ENCODE measurements around the gene FAM135A. TPM values are rescaled to one million over a fixed set of nuclear protein-coding genes. Genes with fewer than 3 reads are reported as not detected.
"Not testable (repeated sequence)": the region's sequence is repeated elsewhere in the genome, so short reads cannot be mapped to it uniquely, and the experiment has no call there.

The FAM135A gene
- total and polyA plus RNA-seq, 2 of the 8 experiments (the other 6 are each of a cell fraction or from before 2014, with no cell fraction given): 17.4 to 35.7 TPM

- CTCF ChIA-PET (ENCODE audit: partially characterized antibody); H2BK20ac ChIP-seq (ENCODE audit: low read length); H4K91ac ChIP-seq (replicated peaks; ENCODE audit: insufficient read length, low read length); H3K23me2 ChIP-seq (ENCODE audit: low read depth, low read length); H2AK5ac ChIP-seq (ENCODE audit: low read depth, low read length); H3K4me3 ChIP-seq (ENCODE audit: extremely low read depth in 1 of 4, insufficient read depth in 2 of 4, low read depth in 3 of 4, low read length in 4 of 4); FAIRE-seq; H2AFZ ChIP-seq (ENCODE audit: low read length); H3K9me3 ChIP-seq (ENCODE audit: insufficient read depth in 2 of 2, low read depth in 1 of 2, low read length in 1 of 2); H3K4ac ChIP-seq (replicated peaks; ENCODE audit: insufficient read length, low read depth, low read length); H3K9ac ChIP-seq (replicated peaks in 1 of 4; ENCODE audit: extremely low read depth in 1 of 4, low read depth in 3 of 4, low read length in 3 of 4); DNase-seq (ENCODE audit: low read depth in 1 of 2, low spot score in 2 of 2); H3K27me3 ChIP-seq (replicated peaks in 1 of 4; ENCODE audit: control insufficient read depth in 3 of 4, extremely low read depth in 1 of 4, insufficient read depth in 3 of 4, low read length in 3 of 4); H3K4me2 ChIP-seq (ENCODE audit: insufficient read depth in 1 of 2, low read depth in 2 of 2, low read length in 2 of 2); H3K36me3 ChIP-seq (ENCODE audit: control insufficient read depth in 2 of 4, insufficient read depth in 4 of 4, low read length in 3 of 4); H3K4me1 ChIP-seq (replicated peaks in 1 of 4; ENCODE audit: control insufficient read depth in 3 of 4, insufficient read depth in 4 of 4, low read length in 3 of 4); H3K23ac ChIP-seq (ENCODE audit: insufficient read length); H2BK12ac ChIP-seq (ENCODE audit: low read depth, low read length); H4K5ac ChIP-seq (ENCODE audit: insufficient read length, low read depth, low read length); H2BK15ac ChIP-seq (ENCODE audit: low read length); H3K79me2 ChIP-seq (ENCODE audit: control insufficient read depth in 1 of 2, insufficient read depth in 2 of 2, low read length in 2 of 2); H3K56ac ChIP-seq (replicated peaks; ENCODE audit: insufficient read length, low read depth, low read length); H4K20me1 ChIP-seq (replicated peaks in 1 of 2; ENCODE audit: control insufficient read depth in 1 of 2, insufficient read depth in 2 of 2, low read length in 2 of 2); H2BK120ac ChIP-seq (replicated peaks; ENCODE audit: low read depth, low read length); H2BK5ac ChIP-seq (ENCODE audit: low read depth, low read length); H3K14ac ChIP-seq (ENCODE audit: insufficient read length); H3K79me1 ChIP-seq (ENCODE audit: low read depth, low read length); H3K27ac ChIP-seq (ENCODE audit: low read depth, low read length); H3K18ac ChIP-seq (ENCODE audit: extremely low read depth, low read length); POLR2A ChIA-PET (ENCODE audit: partially characterized antibody); H4K8ac ChIP-seq (ENCODE audit: extremely low read depth, insufficient read depth, low read length): not testable (repeated sequence)
- 94% methylated on average over 12 of the region's 13 CpGs; no CpG with 5 or more reads in 1 of the 2 experiments for WGBS, 2 experiments (ENCODE audit: extremely low coverage in 1 of 2, insufficient coverage in 1 of 2, insufficient read length in 1 of 2, insufficient replicate concordance in 2 of 2, low coverage in 1 of 2, low lambda C conversion rate in 2 of 2, missing lambda C conversion rate in 1 of 2)
Observed at GRCh38 chr6:70609181-70609580, 195.9 kb downstream of the FAM135A start.

Small RNA genes lying within 50 kb of the gene (small RNA-seq; reads per million reads assigned to genes)
- not detected for gene RNU7-48P (ENCODE audit: insufficient read depth)

Other genes starting within 250 kb of the FAM135A start
- gene COL9A1, start 110.4 kb upstream of the FAM135A start, total RNA-seq (2021; fragmentation: NEBNext Ultra II Directional; extraction: Animal tissue kit (Norgen Biotek cat#: 25700)): 14.4 and 18.1 TPM in 2 replicates
- 7.9 and 10.7 TPM in 2 replicates for gene COL9A1, start 110.4 kb upstream of the FAM135A start, polyA plus RNA-seq (2011; rRNA removed)
- gene SDHAF4, start 153.4 kb downstream of the FAM135A start, total RNA-seq (2021; fragmentation: NEBNext Ultra II Directional; extraction: Animal tissue kit (Norgen Biotek cat#: 25700)): 14.8 and 14.9 TPM in 2 replicates
- 9.8 and 10.4 TPM in 2 replicates for gene SDHAF4, start 153.4 kb downstream of the FAM135A start, polyA plus RNA-seq (2011; rRNA removed)

Measured in H1 (cell line).